HEK293 (cell line): ENCODE data around the gene APC2.
A peak's percentile ranks its signal among the peaks of the same experiment; 100 is the strongest.

ENCODE experiments used
- CTCF ChIA-PET: fragments of 350-600 bp; formaldehyde crosslinking; extraction: SDS; loops from one replicate; lab custom pipeline; 2021; ENCODE audit warnings: antibody characterized with exemption; lab: Yijun Ruan, JAX
- POLR2A ChIA-PET: fragments of 300-600 bp; formaldehyde crosslinking; extraction: SDS; loops from one replicate; lab custom pipeline; 2020; ENCODE audit warnings: antibody characterized with exemption, inconsistent platforms; lab: Yijun Ruan, JAX
- H3K27ac ChIP-seq: fragments of 200-500 bp; sonication (Bioruptor generic); 2 replicates; pipeline ENCODE4 v1.5.1; 2014; ENCODE audit warnings: low read depth, low read length, control low read depth, inconsistent platforms; ENCODE audit errors: extremely low read depth
- H3K36me3 ChIP-seq, 2 experiments: fragments of 200-500 bp in 1 of 2; sonication (Bioruptor generic) in 1 of 2; 1 replicate in 1 of 2; 2 replicates in 1 of 2; pipeline ENCODE4 v1.5.1; 2014 to 2017; ENCODE audit warnings: inconsistent platforms in 2 of 2, low read length in 2 of 2; ENCODE audit not compliant: control insufficient read depth in 2 of 2, insufficient read depth in 1 of 2
- H3K4me1 ChIP-seq: fragments of 200-500 bp; sonication (Bioruptor generic); 2 replicates; pipeline ENCODE4 v1.5.1; 2014; ENCODE audit warnings: mild to moderate bottlenecking, low read length, inconsistent platforms; ENCODE audit not compliant: control insufficient read depth, insufficient read depth
- H3K4me3 ChIP-seq: 2 replicates; pipeline ENCODE4 v1.5.1; 2011; ENCODE audit warnings: low read depth, mild to moderate bottlenecking, control low read depth, low read length, moderate library complexity
- H3K9me3 ChIP-seq: fragments of 200-500 bp; sonication (Bioruptor generic); 2 replicates; pipeline ENCODE4 v1.5.1; 2014; ENCODE audit warnings: low read depth, low read length, inconsistent platforms; ENCODE audit not compliant: control insufficient read depth, insufficient read depth
- GLIS1 ChIP-seq: fragments of 450-650 bp; formaldehyde crosslinking; IDR thresholded peaks from 2 replicates; pipeline ENCODE4 v1.5.1; 2016; ENCODE audit warnings: missing biosample characterization, missing genetic modification characterization
- GLIS2 ChIP-seq: fragments of 450-650 bp; formaldehyde crosslinking; IDR thresholded peaks from 2 replicates; pipeline ENCODE4 v1.5.1; 2016; ENCODE audit warnings: missing biosample characterization, missing genetic modification characterization
- KLF10 ChIP-seq: fragments of 450-650 bp; IDR thresholded peaks from 2 replicates; pipeline ENCODE4 v1.5.1; 2018; ENCODE audit warnings: missing biosample characterization, mild to moderate bottlenecking, missing genetic modification characterization
- KLF8 ChIP-seq: fragments of 450-650 bp; formaldehyde crosslinking; IDR thresholded peaks from 2 replicates; pipeline ENCODE4 v1.5.1; 2016; ENCODE audit warnings: missing biosample characterization, missing genetic modification characterization
- TCF7L2 ChIP-seq: IDR thresholded peaks from 2 replicates; pipeline ENCODE4 v1.6.1; 2011; ENCODE audit warnings: low read depth, mild to moderate bottlenecking, inconsistent platforms, low read length, moderate library complexity, borderline replicate concordance
- YY1 ChIP-seq: fragments of 450-650 bp; formaldehyde crosslinking; IDR thresholded peaks from 2 replicates; pipeline ENCODE4 v1.5.1; 2018; ENCODE audit warnings: missing biosample characterization, missing genetic modification characterization
- ZBTB21 ChIP-seq: fragments of 450-650 bp; formaldehyde crosslinking; IDR thresholded peaks from 2 replicates; pipeline ENCODE4 v1.5.1; 2017; ENCODE audit warnings: missing biosample characterization, missing genetic modification characterization
- ZEB2 ChIP-seq: fragments of 450-650 bp; formaldehyde crosslinking; IDR thresholded peaks from 2 replicates; pipeline ENCODE4 v1.5.1; 2016; ENCODE audit warnings: missing biosample characterization, missing genetic modification characterization
- ZNF157 ChIP-seq: fragments of 450-650 bp; formaldehyde crosslinking; IDR thresholded peaks from 2 replicates; pipeline ENCODE4 v1.5.1; 2016; ENCODE audit warnings: missing biosample characterization, missing genetic modification characterization
- ZNF248 ChIP-seq: fragments of 450-650 bp; formaldehyde crosslinking; IDR thresholded peaks from 2 replicates; pipeline ENCODE4 v1.5.1; 2017; ENCODE audit warnings: missing biosample characterization, missing genetic modification characterization
- ZNF335 ChIP-seq: fragments of 450-650 bp; formaldehyde crosslinking; conservative IDR thresholded peaks from 2 replicates; pipeline ENCODE4 v1.5.1; 2016; ENCODE audit warnings: missing biosample characterization, missing genetic modification characterization
- ZNF426 ChIP-seq: fragments of 450-650 bp; formaldehyde crosslinking; IDR thresholded peaks from 2 replicates; pipeline ENCODE4 v1.5.1; 2017; ENCODE audit warnings: missing biosample characterization, missing genetic modification characterization, mild to moderate bottlenecking, inconsistent platforms, moderate library complexity
- ZNF561 ChIP-seq: fragments of 450-650 bp; IDR thresholded peaks from 2 replicates; pipeline ENCODE4 v1.5.1; 2018; ENCODE audit warnings: missing biosample characterization, missing genetic modification characterization, borderline replicate concordance
- ZNF660 ChIP-seq: fragments of 450-650 bp; IDR thresholded peaks from 2 replicates; pipeline ENCODE4 v1.5.1; 2018; ENCODE audit warnings: missing biosample characterization, mild to moderate bottlenecking, missing genetic modification characterization
- TF ChIP-seq, protein P1 (sequence below): fragments of 450-650 bp; formaldehyde crosslinking; IDR thresholded peaks from 2 replicates; pipeline ENCODE4 v1.5.1; 2016; ENCODE audit warnings: missing biosample characterization, missing genetic modification characterization
- TF ChIP-seq, protein P2 (sequence below): fragments of 450-650 bp; formaldehyde crosslinking; IDR thresholded peaks from 2 replicates; pipeline ENCODE4 v1.5.1; 2016; ENCODE audit warnings: missing biosample characterization, missing genetic modification characterization, low read depth
- TF ChIP-seq, protein P3 (sequence below): fragments of 450-650 bp; formaldehyde crosslinking; IDR thresholded peaks from 2 replicates; pipeline ENCODE4 v1.5.1; 2017; ENCODE audit warnings: missing biosample characterization, missing genetic modification characterization

Gene APC2

DNA sequence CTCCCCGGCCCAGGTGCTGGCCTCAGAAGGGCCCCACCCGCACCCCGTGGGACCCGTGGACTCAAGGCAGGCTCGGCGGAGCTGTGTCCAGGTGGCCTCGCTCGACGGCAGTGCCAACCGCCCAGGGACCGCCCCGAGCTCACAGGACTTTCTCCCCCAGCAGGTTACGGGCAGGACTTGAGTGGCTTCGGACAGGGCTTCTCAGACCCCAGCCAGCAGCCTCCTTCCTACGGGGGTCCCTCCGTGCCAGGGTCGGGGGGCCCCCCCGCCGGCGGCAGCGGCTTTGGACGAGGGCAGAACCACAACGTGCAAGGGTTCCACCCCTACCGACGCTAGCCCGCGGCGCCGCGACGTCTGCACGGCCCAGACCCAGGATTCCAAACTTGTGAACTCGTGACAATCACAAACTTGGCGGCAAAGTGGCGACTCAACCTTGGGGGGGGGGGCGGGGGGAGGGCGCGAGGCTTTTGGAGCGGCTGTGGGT, 15.3 kb upstream of the APC2 start:
- H3K36me3 ChIP-seq: peaks cover 18 to 57% of the 10 kb centered on the region in 2 experiments; a peak in 2 of 3 replicates
- no peak overlapping the region for H3K4me3 ChIP-seq
- TF ChIP-seq, protein P1, sequence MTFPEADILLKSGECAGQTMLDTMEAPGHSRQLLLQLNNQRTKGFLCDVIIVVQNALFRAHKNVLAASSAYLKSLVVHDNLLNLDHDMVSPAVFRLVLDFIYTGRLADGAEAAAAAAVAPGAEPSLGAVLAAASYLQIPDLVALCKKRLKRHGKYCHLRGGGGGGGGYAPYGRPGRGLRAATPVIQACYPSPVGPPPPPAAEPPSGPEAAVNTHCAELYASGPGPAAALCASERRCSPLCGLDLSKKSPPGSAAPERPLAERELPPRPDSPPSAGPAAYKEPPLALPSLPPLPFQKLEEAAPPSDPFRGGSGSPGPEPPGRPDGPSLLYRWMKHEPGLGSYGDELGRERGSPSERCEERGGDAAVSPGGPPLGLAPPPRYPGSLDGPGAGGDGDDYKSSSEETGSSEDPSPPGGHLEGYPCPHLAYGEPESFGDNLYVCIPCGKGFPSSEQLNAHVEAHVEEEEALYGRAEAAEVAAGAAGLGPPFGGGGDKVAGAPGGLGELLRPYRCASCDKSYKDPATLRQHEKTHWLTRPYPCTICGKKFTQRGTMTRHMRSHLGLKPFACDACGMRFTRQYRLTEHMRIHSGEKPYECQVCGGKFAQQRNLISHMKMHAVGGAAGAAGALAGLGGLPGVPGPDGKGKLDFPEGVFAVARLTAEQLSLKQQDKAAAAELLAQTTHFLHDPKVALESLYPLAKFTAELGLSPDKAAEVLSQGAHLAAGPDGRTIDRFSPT: peak; percentile 67; the same call in 1 of the 2 replicates
- peak; percentile 56 for TF ChIP-seq GLIS2
- 0 out of 2 replicates have a peak, but pooled peaks have one; percentile 22 for TF ChIP-seq KLF10 (tag by site-specific recombination)
- TF ChIP-seq KLF8 (tag by site-specific recombination): peak; percentile 23; the same call in 1 of the 2 replicates
- no peak for TF ChIP-seq ZNF335 (tag by site-specific recombination)
- CTCF ChIA-PET: interaction anchor here (0.7 to 1.1 kb wide), 3 partner anchors 25 to 190 kb away, joined by 3 to 5 read pairs (median 3); no protein-coding TSS in a partner anchor
- H3K27ac ChIP-seq: no peak overlapping the region
- no peaks in the 10 kb centered on the region for H3K9me3 ChIP-seq
- peaks cover 2% of the 10 kb centered on the region for H3K4me1 ChIP-seq
- POLR2A ChIA-PET: interaction anchor here (1.7 kb wide), 1 partner anchor 10 kb away, joined by 3 read pairs; no protein-coding TSS in a partner anchor

DNA sequence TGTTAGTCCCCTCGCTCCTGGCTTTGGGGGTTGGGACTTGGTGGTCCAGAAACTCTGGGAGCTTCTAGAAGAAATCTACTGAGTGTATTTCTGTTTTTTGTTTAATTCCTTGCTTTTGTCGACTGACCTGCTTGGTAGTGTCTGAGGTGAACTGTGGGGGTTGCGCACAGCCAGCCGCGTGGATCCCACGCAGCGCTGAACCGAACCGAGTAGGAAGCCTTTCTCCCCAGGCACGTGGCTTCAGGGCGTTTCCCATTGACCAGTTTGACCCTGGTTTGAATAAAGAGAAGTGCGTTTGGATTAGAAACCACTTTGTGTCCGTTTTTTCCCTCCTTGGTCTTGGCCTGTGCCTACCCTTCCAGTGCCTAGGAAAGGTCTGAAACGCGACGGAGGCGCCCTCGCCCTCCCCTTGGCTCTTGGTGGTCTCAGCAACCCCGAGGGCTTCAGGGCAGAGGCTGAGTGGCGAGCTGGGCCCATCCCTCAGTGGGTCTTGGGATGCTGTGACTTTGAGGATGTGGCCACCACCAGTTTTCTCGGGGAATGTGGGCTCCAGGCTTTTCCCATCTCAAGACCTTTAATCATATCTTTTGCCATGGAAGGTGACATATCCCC, 14.4 kb upstream of the APC2 start:
- Histone ChIP-seq H3K9me3 (no peaks in the 10 kb centered on the region), H3K4me3 (no peak overlapping the region), H3K27ac (no peak overlapping the region), H3K4me1 (peaks cover 4% of the 10 kb centered on the region), H3K36me3 (peaks cover 16 to 58% of the 10 kb centered on the region in 2 experiments; a peak in 2 of 3 replicates)
- TF ChIP-seq, protein P2, sequence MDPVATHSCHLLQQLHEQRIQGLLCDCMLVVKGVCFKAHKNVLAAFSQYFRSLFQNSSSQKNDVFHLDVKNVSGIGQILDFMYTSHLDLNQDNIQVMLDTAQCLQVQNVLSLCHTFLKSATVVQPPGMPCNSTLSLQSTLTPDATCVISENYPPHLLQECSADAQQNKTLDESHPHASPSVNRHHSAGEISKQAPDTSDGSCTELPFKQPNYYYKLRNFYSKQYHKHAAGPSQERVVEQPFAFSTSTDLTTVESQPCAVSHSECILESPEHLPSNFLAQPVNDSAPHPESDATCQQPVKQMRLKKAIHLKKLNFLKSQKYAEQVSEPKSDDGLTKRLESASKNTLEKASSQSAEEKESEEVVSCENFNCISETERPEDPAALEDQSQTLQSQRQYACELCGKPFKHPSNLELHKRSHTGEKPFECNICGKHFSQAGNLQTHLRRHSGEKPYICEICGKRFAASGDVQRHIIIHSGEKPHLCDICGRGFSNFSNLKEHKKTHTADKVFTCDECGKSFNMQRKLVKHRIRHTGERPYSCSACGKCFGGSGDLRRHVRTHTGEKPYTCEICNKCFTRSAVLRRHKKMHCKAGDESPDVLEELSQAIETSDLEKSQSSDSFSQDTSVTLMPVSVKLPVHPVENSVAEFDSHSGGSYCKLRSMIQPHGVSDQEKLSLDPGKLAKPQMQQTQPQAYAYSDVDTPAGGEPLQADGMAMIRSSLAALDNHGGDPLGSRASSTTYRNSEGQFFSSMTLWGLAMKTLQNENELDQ (tag by site-specific recombination): no peak
- TF ChIP-seq YY1 (tag by site-specific recombination): no peak
- TF ChIP-seq ZBTB21 (tag by site-specific recombination): no peak
- TF ChIP-seq ZNF660: no peak
- TF ChIP-seq ZEB2 (tag by site-specific recombination): no peak
- no peak for TF ChIP-seq ZNF248 (tag by site-specific recombination)
- no peak for TF ChIP-seq ZNF561 (tag by site-specific recombination)
- TF ChIP-seq, protein P3, sequence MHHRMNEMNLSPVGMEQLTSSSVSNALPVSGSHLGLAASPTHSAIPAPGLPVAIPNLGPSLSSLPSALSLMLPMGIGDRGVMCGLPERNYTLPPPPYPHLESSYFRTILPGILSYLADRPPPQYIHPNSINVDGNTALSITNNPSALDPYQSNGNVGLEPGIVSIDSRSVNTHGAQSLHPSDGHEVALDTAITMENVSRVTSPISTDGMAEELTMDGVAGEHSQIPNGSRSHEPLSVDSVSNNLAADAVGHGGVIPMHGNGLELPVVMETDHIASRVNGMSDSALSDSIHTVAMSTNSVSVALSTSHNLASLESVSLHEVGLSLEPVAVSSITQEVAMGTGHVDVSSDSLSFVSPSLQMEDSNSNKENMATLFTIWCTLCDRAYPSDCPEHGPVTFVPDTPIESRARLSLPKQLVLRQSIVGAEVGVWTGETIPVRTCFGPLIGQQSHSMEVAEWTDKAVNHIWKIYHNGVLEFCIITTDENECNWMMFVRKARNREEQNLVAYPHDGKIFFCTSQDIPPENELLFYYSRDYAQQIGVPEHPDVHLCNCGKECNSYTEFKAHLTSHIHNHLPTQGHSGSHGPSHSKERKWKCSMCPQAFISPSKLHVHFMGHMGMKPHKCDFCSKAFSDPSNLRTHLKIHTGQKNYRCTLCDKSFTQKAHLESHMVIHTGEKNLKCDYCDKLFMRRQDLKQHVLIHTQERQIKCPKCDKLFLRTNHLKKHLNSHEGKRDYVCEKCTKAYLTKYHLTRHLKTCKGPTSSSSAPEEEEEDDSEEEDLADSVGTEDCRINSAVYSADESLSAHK (tag by site-specific recombination): no peak
- no peak for TF ChIP-seq TCF7L2
- TF ChIP-seq ZNF426 (tag by site-specific recombination): no peak
- no peak for TF ChIP-seq GLIS1
- TF ChIP-seq ZNF157 (tag by site-specific recombination): no peak
- CTCF ChIA-PET: interaction anchor here (1.1 kb wide), 1 partner anchor 191 kb away, joined by 3 read pairs; no protein-coding TSS in a partner anchor
- POLR2A ChIA-PET: interaction anchor here (0.5 kb wide), 1 partner anchor 27 kb away, joined by 5 read pairs; no protein-coding TSS in a partner anchor
